ENCODE measurements around the gene WDR18. TPM values are rescaled to one million over a fixed set of nuclear protein-coding genes. Genes with fewer than 3 reads are reported as not detected.

WDR18 gene
- total RNA-seq, 1 experiment from 2014 or later: 44.0 TPM

DNA sequence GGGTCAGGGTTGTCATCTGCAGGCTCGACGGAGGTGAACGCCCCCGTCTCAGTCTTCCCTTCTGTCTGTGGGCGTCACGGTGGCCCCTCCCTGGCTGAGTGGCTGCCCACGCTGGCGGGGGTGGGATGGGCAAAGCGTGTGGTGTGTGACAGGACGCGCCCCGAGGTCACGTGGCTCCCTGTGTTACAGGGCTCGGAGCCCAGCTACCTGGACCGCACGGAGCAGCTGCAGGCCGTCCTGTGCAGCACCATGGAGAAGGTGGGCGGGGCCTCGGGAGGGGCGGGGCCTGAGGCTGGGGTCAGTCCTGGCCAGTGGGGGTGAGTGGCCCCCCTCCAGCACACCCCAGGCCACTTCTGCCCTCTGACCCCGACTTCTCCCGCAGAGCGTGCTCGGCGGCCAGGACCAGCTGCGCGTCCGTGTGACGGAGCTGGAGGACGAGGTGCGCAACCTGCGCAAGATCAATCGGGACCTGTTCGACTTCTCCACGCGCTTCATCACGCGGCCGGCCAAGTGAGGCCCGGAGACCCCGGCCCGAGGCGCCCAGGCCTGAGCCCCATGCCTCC lies 9.8 kb downstream of the WDR18 start:
- POLR2A ChIA-PET: interaction anchor here (0.5 kb wide), 1 partner anchor 35 kb away, joined by 3 read pairs; no protein-coding TSS in a partner anchor
- Histone ChIP-seq H3K36me3 (ENCODE audit: control insufficient read depth, insufficient read depth, low read length) (no peaks in the 10 kb centered on the region), H3K4me1 (ENCODE audit: control insufficient read depth, insufficient read depth, low read length) (peaks cover 8% of the 10 kb centered on the region), H3K9me3 (ENCODE audit: control insufficient read depth, insufficient read depth, low read depth, low read length) (no peaks in the 10 kb centered on the region), H3K27ac (ENCODE audit: low read length) (no peak overlapping the region), H3K4me3 (ENCODE audit: low read depth in 2 of 2, low read length in 2 of 2) (no peak overlapping the region), H3K27me3 (ENCODE audit: control insufficient read depth, insufficient read depth, low read length) (no peaks in the 10 kb centered on the region)
- in situ Hi-C loops (cut with HindIII; ENCODE audit: low pct_unique_long_range_greater_than_20kb, low sequenced_read_pairs) (no loop called here), intact Hi-C loops (cut with micrococcal nuclease; ENCODE audit: unreplicated experiment) (no loop called here)
- CTCF ChIA-PET: no interaction called here
- no peak for ATAC-seq
- BruUV-seq (replicated peaks): no TSS peak
- no peak for DNase-seq (ENCODE audit: low read depth, low spot score)
- TF ChIP-seq SIN3A (IDR thresholded peaks at IDR 0.05; ENCODE audit: borderline replicate concordance, insufficient read depth, low read depth, low read length) (no peak), TCF7L2 (IDR thresholded peaks at IDR 0.05; ENCODE audit: low read depth, low read length) (no peak), POLR2AphosphoS5 (IDR thresholded peaks at IDR 0.05; ENCODE audit: low read depth, low read length) (no peak)
- TF ChIP-seq, protein P1, sequence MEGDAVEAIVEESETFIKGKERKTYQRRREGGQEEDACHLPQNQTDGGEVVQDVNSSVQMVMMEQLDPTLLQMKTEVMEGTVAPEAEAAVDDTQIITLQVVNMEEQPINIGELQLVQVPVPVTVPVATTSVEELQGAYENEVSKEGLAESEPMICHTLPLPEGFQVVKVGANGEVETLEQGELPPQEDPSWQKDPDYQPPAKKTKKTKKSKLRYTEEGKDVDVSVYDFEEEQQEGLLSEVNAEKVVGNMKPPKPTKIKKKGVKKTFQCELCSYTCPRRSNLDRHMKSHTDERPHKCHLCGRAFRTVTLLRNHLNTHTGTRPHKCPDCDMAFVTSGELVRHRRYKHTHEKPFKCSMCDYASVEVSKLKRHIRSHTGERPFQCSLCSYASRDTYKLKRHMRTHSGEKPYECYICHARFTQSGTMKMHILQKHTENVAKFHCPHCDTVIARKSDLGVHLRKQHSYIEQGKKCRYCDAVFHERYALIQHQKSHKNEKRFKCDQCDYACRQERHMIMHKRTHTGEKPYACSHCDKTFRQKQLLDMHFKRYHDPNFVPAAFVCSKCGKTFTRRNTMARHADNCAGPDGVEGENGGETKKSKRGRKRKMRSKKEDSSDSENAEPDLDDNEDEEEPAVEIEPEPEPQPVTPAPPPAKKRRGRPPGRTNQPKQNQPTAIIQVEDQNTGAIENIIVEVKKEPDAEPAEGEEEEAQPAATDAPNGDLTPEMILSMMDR (IDR thresholded peaks at IDR 0.05): no peak
- TF ChIP-seq, protein P2, sequence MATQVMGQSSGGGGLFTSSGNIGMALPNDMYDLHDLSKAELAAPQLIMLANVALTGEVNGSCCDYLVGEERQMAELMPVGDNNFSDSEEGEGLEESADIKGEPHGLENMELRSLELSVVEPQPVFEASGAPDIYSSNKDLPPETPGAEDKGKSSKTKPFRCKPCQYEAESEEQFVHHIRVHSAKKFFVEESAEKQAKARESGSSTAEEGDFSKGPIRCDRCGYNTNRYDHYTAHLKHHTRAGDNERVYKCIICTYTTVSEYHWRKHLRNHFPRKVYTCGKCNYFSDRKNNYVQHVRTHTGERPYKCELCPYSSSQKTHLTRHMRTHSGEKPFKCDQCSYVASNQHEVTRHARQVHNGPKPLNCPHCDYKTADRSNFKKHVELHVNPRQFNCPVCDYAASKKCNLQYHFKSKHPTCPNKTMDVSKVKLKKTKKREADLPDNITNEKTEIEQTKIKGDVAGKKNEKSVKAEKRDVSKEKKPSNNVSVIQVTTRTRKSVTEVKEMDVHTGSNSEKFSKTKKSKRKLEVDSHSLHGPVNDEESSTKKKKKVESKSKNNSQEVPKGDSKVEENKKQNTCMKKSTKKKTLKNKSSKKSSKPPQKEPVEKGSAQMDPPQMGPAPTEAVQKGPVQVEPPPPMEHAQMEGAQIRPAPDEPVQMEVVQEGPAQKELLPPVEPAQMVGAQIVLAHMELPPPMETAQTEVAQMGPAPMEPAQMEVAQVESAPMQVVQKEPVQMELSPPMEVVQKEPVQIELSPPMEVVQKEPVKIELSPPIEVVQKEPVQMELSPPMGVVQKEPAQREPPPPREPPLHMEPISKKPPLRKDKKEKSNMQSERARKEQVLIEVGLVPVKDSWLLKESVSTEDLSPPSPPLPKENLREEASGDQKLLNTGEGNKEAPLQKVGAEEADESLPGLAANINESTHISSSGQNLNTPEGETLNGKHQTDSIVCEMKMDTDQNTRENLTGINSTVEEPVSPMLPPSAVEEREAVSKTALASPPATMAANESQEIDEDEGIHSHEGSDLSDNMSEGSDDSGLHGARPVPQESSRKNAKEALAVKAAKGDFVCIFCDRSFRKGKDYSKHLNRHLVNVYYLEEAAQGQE (IDR thresholded peaks at IDR 0.05; ENCODE audit: insufficient read depth in 1 of 2, low read depth in 2 of 2, low read length in 1 of 2): no peak

DNA sequence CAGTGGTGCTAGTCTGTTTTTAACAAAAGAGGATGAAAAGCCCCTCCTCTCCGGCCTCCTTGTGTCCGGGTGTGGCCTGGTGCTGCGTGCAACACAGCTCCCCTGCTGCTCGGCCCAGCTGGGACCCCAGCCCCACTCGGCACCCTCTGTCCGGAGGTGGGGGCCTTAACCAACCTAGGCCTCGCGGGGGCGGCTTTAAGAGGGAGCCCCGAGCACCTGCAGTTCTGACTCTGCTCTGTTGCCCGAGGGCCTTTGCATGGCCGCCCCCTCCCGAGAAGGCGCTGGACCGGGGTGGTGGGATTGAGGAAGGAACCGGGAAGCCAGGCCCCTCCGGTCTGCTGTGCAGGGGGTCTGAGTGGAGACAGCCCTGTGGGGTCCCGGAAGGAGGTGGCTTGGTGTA lies 10.4 kb downstream of the WDR18 start:
- CTCF ChIA-PET: no interaction called here
- DNase-seq (ENCODE audit: low read depth, low spot score): no peak
- no peaks in the 10 kb centered on the region for H3K27me3 ChIP-seq (ENCODE audit: control insufficient read depth, insufficient read depth, low read length)
- TF ChIP-seq, protein P1 (IDR thresholded peaks at IDR 0.05): no peak
- TF ChIP-seq SIN3A (IDR thresholded peaks at IDR 0.05; ENCODE audit: borderline replicate concordance, insufficient read depth, low read depth, low read length) (no peak), TCF7L2 (IDR thresholded peaks at IDR 0.05; ENCODE audit: low read depth, low read length) (no peak)
- TF ChIP-seq, protein P2 (IDR thresholded peaks at IDR 0.05; ENCODE audit: insufficient read depth in 1 of 2, low read depth in 2 of 2, low read length in 1 of 2): no peak
- no peak for ATAC-seq
- in situ Hi-C loops (cut with HindIII; ENCODE audit: low pct_unique_long_range_greater_than_20kb, low sequenced_read_pairs): no loop called here
- peaks cover 8% of the 10 kb centered on the region for H3K4me1 ChIP-seq (ENCODE audit: control insufficient read depth, insufficient read depth, low read length)
- no peak overlapping the region for H3K4me3 ChIP-seq (ENCODE audit: low read depth in 2 of 2, low read length in 2 of 2)
- no peaks in the 10 kb centered on the region for H3K36me3 ChIP-seq (ENCODE audit: control insufficient read depth, insufficient read depth, low read length)
- no TSS peak for BruUV-seq (replicated peaks)
- POLR2A ChIA-PET: interaction anchor here (0.5 kb wide), 1 partner anchor 35 kb away, joined by 3 read pairs; no protein-coding TSS in a partner anchor
- no peak overlapping the region for H3K27ac ChIP-seq (ENCODE audit: low read length)
- H3K9me3 ChIP-seq (ENCODE audit: control insufficient read depth, insufficient read depth, low read depth, low read length): no peaks in the 10 kb centered on the region
- intact Hi-C loops (cut with micrococcal nuclease; ENCODE audit: unreplicated experiment): no loop called here
